Peyer's patch (tissue), 4 donors: ENCODE measurements around the gene EFS. TPM values are rescaled to one million over a fixed set of nuclear protein-coding genes. Genes with fewer than 3 reads are reported as not detected.

Experiments
- DNase-seq, 3 donors: peaks; one replicate each; pipeline ENCODE4 v3.0.0-alpha.2; 2017 to 2019
- H3K27ac ChIP-seq, 4 donors: fragments of 200-600 bp; sonication (generic); one replicate each; pipeline ENCODE4 v1.5.1; 2016 to 2019
- H3K27me3 ChIP-seq, 2 donors: fragments of 200-600 bp; sonication (generic); one replicate each; pipeline ENCODE4 v1.5.1; 2019
- H3K36me3 ChIP-seq, 3 donors: fragments of 200-600 bp; sonication (generic); one replicate each; pipeline ENCODE4 v1.5.1; 2016 to 2019
- H3K4me1 ChIP-seq, 4 donors: fragments of 200-600 bp; sonication (generic); one replicate each; pipeline ENCODE4 v1.5.1; 2016 to 2019
- H3K4me3 ChIP-seq, 4 donors: fragments of 200-600 bp; sonication (generic); 1 replicate in 3 of 4; 2 replicates in 1 of 4; pipeline ENCODE4 v1.5.1; 2016 to 2019; ENCODE audit warnings: mild to moderate bottlenecking in 1 of 4
- H3K9me3 ChIP-seq, 4 donors: fragments of 200-600 bp; sonication (generic); one replicate each; pipeline ENCODE4 v1.5.1; 2016 to 2019; ENCODE audit warnings: mild to moderate bottlenecking in 1 of 4
- POLR2A ChIP-seq, 2 donors: fragments of 450-650 bp; IDR thresholded peaks; one replicate each; pipeline ENCODE4 v1.5.1; 2017; ENCODE audit warnings: antibody characterized with exemption in 2 of 2, mild to moderate bottlenecking in 2 of 2, moderate library complexity in 2 of 2
- total RNA-seq, 4 donors: library from RNA; depleted of rRNA; stranded (reverse); fragments of >200 nt; gene quantifications; one replicate each; pipeline ENCODE4 v1.1.0, GENCODE V29; 2016
- TF ChIP-seq, protein P1 (sequence below), 6 experiments: fragments of 450-650 bp in 4 of 6; fragments of 200-600 bp in 2 of 6; sonication (generic) in 1 of 6; IDR thresholded peaks; one replicate each; pipeline ENCODE4 v1.5.1; 2017 to 2019; ENCODE audit warnings: antibody characterized with exemption in 6 of 6, mild to moderate bottlenecking in 3 of 6, moderate library complexity in 1 of 6

Gene EFS
- total RNA-seq, 4 donors from 2014 or later, result 2.1 to 4.4 (median 4.1) TPM; not detected in 1

- peaks cover 0 to 5% of the 10 kb centered on the region in 2 donors for H3K27me3 ChIP-seq
- H3K4me1 ChIP-seq, result no peaks in the 10 kb centered on the region
- H3K36me3 ChIP-seq, result no peaks in the 10 kb centered on the region
- no peak overlapping the region for H3K27ac ChIP-seq
- DNase-seq, result no peak
- TF ChIP-seq, protein P1, sequence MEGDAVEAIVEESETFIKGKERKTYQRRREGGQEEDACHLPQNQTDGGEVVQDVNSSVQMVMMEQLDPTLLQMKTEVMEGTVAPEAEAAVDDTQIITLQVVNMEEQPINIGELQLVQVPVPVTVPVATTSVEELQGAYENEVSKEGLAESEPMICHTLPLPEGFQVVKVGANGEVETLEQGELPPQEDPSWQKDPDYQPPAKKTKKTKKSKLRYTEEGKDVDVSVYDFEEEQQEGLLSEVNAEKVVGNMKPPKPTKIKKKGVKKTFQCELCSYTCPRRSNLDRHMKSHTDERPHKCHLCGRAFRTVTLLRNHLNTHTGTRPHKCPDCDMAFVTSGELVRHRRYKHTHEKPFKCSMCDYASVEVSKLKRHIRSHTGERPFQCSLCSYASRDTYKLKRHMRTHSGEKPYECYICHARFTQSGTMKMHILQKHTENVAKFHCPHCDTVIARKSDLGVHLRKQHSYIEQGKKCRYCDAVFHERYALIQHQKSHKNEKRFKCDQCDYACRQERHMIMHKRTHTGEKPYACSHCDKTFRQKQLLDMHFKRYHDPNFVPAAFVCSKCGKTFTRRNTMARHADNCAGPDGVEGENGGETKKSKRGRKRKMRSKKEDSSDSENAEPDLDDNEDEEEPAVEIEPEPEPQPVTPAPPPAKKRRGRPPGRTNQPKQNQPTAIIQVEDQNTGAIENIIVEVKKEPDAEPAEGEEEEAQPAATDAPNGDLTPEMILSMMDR (IDR thresholded peaks at IDR 0.05), result no peak
- no peak for TF ChIP-seq POLR2A (IDR thresholded peaks at IDR 0.05)
- H3K9me3 ChIP-seq, result no peaks in the 10 kb centered on the region
- H3K4me3 ChIP-seq, result no peak overlapping the region
Measured at GRCh38 chr14:23370221-23370620, 5.2 kb upstream of the EFS start.

DNA sequence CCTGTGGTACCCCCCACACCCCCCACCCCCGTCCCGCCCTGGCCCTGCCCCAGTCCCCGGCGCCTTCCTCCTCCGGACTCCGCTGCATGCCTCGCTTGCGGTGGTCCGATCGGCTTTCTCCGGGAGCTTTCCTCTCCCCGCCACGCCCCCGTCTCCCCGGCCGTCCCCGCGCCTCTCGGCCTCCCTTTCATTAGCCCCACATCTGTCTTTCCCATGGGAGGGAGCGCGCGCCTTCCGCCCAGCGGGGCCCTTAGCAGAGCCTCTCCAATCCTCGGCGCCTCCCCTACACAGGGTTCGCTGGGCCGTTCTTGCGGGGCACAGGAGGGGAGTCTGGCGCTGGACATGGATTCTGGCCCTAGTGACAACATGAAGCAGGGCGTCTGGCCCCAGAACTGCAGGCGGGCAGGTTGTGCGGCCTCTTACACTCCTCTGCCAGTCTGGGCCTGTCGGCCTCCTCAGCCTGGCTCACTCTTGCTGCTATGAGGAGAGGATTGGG is 1.5 kb upstream of the EFS start:
- peak in 1 of 3 donors; percentile 54 for DNase-seq
- no peak for TF ChIP-seq POLR2A (IDR thresholded peaks at IDR 0.05)
- TF ChIP-seq, protein P1 (IDR thresholded peaks at IDR 0.05), result no peak
- H3K27ac ChIP-seq, result peak overlapping the region; percentile 69 to 86 (median 78)
- peaks cover 0 to 6% of the 10 kb centered on the region in 2 donors for H3K27me3 ChIP-seq
- peaks cover 0 to 9% (median 0%) of the 10 kb centered on the region in 4 donors for H3K4me1 ChIP-seq
- no peaks in the 10 kb centered on the region for H3K36me3 ChIP-seq
- no peaks in the 10 kb centered on the region for H3K9me3 ChIP-seq
- H3K4me3 ChIP-seq, result peak overlapping the region in 3 of 4 donors; percentile 35 to 51 (median 39)

DNA sequence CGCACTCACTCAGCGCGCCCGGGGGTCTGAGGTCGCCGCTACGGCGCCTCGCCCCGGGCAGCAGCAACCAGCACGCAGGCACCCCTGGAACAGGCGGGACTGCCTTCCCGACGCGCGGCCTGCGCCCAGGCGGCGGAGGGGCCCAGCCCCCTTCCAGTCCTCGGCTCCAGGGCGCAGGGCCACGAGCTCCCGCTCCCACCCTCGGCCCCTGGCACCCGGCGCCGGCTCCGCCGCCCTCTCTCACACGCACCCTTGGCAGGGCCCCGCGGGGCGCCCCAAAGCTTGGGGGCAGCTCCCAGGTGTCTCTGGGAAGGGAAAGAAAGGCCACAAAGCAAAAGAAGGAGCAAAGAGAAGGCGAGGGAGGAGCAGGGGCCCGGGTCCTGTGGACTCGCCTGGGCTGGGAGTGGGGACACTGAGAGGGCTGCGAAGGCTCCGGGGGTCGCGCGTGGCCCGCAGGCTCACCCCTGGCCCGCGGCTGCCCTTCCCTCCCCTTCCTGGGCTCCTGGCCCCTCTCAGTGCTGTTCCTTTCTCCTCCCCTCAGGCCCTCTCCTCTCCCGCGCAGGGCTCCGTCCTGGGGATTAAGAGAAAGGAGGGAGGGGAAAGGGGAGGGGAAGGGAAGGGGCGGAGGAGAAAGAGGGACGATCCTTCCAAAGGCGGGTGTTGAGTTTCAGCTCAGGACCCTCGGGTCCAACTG is 907 bp upstream of the EFS start:
- no peak for TF ChIP-seq POLR2A (IDR thresholded peaks at IDR 0.05)
- TF ChIP-seq, protein P1 (IDR thresholded peaks at IDR 0.05), result no peak
- Histone ChIP-seq H3K27ac (peak overlapping the region; percentile 69 to 86 (median 78)), H3K36me3 (no peaks in the 10 kb centered on the region), H3K9me3 (no peaks in the 10 kb centered on the region), H3K4me1 (peaks cover 0 to 9% (median 0%) of the 10 kb centered on the region in 4 donors), H3K27me3 (peaks cover 0 to 6% of the 10 kb centered on the region in 2 donors), H3K4me3 (peak overlapping the region; percentile 20 to 51 (median 37))
- no peak for DNase-seq

GRCh38 chr14:23364164-23365035 is 572 bp downstream of the EFS start:
- peaks cover 0 to 6% of the 10 kb centered on the region in 2 donors for H3K27me3 ChIP-seq
- no peaks in the 10 kb centered on the region for H3K36me3 ChIP-seq
- no peak for DNase-seq
- peak overlapping the region; percentile 69 to 86 (median 78) for H3K27ac ChIP-seq
- H3K9me3 ChIP-seq, result no peaks in the 10 kb centered on the region
- H3K4me3 ChIP-seq, result peak overlapping the region; percentile 20 to 51 (median 37)
- peaks cover 0 to 9% (median 0%) of the 10 kb centered on the region in 4 donors for H3K4me1 ChIP-seq
- TF ChIP-seq POLR2A (IDR thresholded peaks at IDR 0.05), result no peak
- TF ChIP-seq, protein P1 (IDR thresholded peaks at IDR 0.05), result no peak

- Histone ChIP-seq H3K36me3 (no peaks in the 10 kb centered on the region), H3K4me1 (peaks cover 0 to 9% (median 0%) of the 10 kb centered on the region in 4 donors), H3K27me3 (peaks cover 0 to 6% of the 10 kb centered on the region in 2 donors), H3K27ac (peak overlapping the region in 1 of 4 donors; percentile 16), H3K4me3 (no peak overlapping the region), H3K9me3 (no peaks in the 10 kb centered on the region)
- DNase-seq, result no peak
- TF ChIP-seq, protein P1 (IDR thresholded peaks at IDR 0.05), result no peak
- TF ChIP-seq POLR2A (IDR thresholded peaks at IDR 0.05), result no peak
Measured at GRCh38 chr14:23362200-23362599, 2.8 kb downstream of the EFS start.
